ENCODE results near the gene ARID4A. TPM values are rescaled to one million over a fixed set of nuclear protein-coding genes. Genes with fewer than 3 reads are reported as not detected.

ARID4A gene
- total and polyA plus RNA-seq, 2 of the 13 experiments (the other 11 are each of a cell fraction or from before 2014, with no cell fraction given): 7.2 to 9.7 TPM

DNA sequence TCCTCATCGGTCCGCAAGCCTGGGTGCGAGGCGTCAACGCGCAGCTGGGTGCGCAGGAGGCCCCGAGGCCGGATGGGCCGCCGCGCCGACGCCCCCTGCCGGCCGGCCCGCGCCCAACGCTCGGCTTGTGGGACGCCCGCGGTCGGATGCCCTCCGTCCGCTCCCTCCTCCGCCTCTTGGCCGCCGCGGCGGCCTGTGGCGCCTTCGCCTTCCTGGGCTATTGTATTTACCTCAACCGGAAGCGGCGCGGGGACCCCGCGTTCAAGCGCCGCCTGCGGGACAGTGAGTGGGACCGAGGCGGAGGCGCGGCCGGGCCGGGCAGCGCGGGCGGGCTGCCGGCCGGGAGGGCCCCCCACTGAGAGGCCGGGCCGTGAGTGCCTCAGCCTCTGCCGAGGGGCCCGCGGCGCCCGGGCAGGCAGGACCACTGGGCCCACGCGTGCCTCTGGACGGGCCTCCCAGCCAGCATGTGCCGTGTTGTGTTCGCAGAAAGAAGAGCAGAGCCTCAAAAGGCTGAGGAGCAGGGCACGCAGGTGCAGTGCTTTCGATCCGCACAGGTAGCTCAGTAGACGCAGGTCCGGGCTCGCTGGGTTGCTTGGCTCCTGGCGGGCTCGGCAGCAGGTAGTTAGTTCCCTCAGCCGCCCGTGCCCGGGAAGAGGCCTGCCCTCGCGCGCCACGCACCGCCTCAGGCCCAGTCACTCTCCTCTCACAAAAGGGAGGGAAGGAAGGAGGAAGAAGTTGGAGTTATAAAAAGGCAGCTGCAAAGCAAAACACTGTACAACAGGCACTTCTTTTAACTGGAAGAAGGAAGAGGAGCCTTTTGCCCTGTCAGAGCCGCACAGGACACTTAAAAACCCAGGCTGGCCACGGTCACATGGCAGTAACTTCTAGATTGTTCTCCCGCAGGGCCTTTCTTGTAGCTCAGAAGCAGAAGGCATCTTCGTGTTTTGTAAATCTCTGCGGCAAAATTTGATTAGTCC is 97.7 kb downstream of the ARID4A start, which contains the start of gene TOMM20L (continued):
- TF ChIP-seq KLF13 (CRISPR knock-in tag; IDR thresholded peaks at IDR 0.05): peak; percentile 50; the same call in 1 of the 2 replicates
- no peak for TF ChIP-seq ZNF264 (CRISPR knock-in tag; IDR thresholded peaks at IDR 0.05)
- no peak for TF ChIP-seq PTBP1 (IDR thresholded peaks at IDR 0.05; ENCODE audit: low read depth, low read length, poor library complexity, severe bottlenecking)
- no peak for TF ChIP-seq ZBTB8A (CRISPR knock-in tag; IDR thresholded peaks at IDR 0.05; ENCODE audit: borderline replicate concordance, low read depth)
- TF ChIP-seq CCDC6 (CRISPR knock-in tag; IDR thresholded peaks at IDR 0.05): peak; percentile 44
- no peak for TF ChIP-seq CREB1 (IDR thresholded peaks at IDR 0.05)
- TF ChIP-seq CREB1 (CRISPR knock-in tag; IDR thresholded peaks at IDR 0.05): no peak
- TF ChIP-seq ZBTB38 (CRISPR knock-in tag; IDR thresholded peaks at IDR 0.05): peak; percentile 78; the same call in 1 of the 2 replicates
- TF ChIP-seq, protein P1, sequence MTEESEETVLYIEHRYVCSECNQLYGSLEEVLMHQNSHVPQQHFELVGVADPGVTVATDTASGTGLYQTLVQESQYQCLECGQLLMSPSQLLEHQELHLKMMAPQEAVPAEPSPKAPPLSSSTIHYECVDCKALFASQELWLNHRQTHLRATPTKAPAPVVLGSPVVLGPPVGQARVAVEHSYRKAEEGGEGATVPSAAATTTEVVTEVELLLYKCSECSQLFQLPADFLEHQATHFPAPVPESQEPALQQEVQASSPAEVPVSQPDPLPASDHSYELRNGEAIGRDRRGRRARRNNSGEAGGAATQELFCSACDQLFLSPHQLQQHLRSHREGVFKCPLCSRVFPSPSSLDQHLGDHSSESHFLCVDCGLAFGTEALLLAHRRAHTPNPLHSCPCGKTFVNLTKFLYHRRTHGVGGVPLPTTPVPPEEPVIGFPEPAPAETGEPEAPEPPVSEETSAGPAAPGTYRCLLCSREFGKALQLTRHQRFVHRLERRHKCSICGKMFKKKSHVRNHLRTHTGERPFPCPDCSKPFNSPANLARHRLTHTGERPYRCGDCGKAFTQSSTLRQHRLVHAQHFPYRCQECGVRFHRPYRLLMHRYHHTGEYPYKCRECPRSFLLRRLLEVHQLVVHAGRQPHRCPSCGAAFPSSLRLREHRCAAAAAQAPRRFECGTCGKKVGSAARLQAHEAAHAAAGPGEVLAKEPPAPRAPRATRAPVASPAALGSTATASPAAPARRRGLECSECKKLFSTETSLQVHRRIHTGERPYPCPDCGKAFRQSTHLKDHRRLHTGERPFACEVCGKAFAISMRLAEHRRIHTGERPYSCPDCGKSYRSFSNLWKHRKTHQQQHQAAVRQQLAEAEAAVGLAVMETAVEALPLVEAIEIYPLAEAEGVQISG (CRISPR knock-in tag; IDR thresholded peaks at IDR 0.05): peak; percentile 84
- TF ChIP-seq JUN (CRISPR knock-in tag; IDR thresholded peaks at IDR 0.05): no peak; the same call in 1 of the 2 replicates
- TF ChIP-seq, protein P2, sequence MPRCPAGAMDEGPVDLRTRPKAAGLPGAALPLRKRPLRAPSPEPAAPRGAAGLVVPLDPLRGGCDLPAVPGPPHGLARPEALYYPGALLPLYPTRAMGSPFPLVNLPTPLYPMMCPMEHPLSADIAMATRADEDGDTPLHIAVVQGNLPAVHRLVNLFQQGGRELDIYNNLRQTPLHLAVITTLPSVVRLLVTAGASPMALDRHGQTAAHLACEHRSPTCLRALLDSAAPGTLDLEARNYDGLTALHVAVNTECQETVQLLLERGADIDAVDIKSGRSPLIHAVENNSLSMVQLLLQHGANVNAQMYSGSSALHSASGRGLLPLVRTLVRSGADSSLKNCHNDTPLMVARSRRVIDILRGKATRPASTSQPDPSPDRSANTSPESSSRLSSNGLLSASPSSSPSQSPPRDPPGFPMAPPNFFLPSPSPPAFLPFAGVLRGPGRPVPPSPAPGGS (CRISPR knock-in tag; IDR thresholded peaks at IDR 0.05): peak; percentile 77; the same call in 1 of the 2 replicates
- no peak; the same call in 1 of the 2 replicates for TF ChIP-seq HDAC2 (CRISPR knock-in tag; IDR thresholded peaks at IDR 0.05)
- no peak for TF ChIP-seq FOXJ3 (CRISPR knock-in tag; IDR thresholded peaks at IDR 0.05; ENCODE audit: borderline replicate concordance)
- TF ChIP-seq DZIP1 (CRISPR knock-in tag; IDR thresholded peaks at IDR 0.05): peak; percentile 74; the same call in 1 of the 2 replicates
- no peak for TF ChIP-seq MLLT10 (CRISPR knock-in tag; IDR thresholded peaks at IDR 0.05)
- no peak for TF ChIP-seq ZNF749 (CRISPR knock-in tag; IDR thresholded peaks at IDR 0.05; ENCODE audit: borderline replicate concordance)
- peak; percentile 94 for TF ChIP-seq ZNF687 (CRISPR knock-in tag; IDR thresholded peaks at IDR 0.05)

Data from HepG2 (cell line).